ENCODE data around the gene CDYL. TPM values are rescaled to one million over a fixed set of nuclear protein-coding genes. Genes with fewer than 3 reads are reported as not detected.

CDYL gene
- total RNA-seq, 4 donors from 2014 or later: 27.7 to 37.0 (median 33.1) TPM

GRCh38 chr6:4844108-4844507 lies 67.9 kb downstream of the CDYL start:
- TF ChIP-seq, protein P1, sequence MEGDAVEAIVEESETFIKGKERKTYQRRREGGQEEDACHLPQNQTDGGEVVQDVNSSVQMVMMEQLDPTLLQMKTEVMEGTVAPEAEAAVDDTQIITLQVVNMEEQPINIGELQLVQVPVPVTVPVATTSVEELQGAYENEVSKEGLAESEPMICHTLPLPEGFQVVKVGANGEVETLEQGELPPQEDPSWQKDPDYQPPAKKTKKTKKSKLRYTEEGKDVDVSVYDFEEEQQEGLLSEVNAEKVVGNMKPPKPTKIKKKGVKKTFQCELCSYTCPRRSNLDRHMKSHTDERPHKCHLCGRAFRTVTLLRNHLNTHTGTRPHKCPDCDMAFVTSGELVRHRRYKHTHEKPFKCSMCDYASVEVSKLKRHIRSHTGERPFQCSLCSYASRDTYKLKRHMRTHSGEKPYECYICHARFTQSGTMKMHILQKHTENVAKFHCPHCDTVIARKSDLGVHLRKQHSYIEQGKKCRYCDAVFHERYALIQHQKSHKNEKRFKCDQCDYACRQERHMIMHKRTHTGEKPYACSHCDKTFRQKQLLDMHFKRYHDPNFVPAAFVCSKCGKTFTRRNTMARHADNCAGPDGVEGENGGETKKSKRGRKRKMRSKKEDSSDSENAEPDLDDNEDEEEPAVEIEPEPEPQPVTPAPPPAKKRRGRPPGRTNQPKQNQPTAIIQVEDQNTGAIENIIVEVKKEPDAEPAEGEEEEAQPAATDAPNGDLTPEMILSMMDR (IDR thresholded peaks at IDR 0.05; ENCODE audit: low read depth): no peak

GRCh38 chr6:4846387-4846786 lies 70.2 kb downstream of the CDYL start:
- TF ChIP-seq, protein P1 (IDR thresholded peaks at IDR 0.05; ENCODE audit: low read depth): no peak

DNA sequence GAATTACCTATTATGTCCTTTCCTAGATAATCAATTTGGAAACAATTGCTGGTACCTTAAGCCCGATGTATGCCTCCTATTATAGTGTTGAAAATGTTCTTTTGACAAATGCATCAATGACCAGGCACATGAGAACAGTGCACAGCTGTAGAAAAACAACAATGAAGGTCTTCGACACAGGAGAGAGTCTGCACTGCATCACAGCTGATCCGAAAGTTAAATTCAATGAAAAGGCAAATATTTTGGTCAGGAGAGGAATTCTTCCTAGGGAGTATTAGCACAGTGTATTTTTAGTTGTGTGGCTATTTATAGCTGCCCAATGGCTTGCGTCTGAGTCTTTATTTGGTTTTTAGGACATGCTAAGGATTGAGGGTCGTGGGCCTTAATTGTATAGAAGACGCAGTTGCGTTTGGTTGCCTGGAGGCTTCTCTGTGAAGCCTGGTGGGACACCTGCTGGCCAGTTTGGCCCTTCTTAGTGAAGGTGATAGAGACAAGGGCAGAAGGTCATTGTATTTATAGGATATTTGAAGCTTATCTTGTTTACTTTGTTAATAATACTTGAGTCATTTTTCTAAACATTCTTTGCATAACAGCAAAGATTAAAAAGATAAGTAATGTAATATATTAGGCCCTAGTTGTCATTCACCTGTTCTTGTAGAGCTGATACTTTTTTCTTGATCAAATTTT lies 72.3 kb downstream of the CDYL start:
- TF ChIP-seq, protein P1 (IDR thresholded peaks at IDR 0.05; ENCODE audit: low read depth): no peak

GRCh38 chr6:4849226-4850022 lies 73.2 kb downstream of the CDYL start:
- TF ChIP-seq, protein P1 (IDR thresholded peaks at IDR 0.05; ENCODE audit: low read depth): no peak

- TF ChIP-seq, protein P1 (IDR thresholded peaks at IDR 0.05; ENCODE audit: low read depth): no peak
Measured at GRCh38 chr6:4851035-4851434, 74.8 kb downstream of the CDYL start.

DNA sequence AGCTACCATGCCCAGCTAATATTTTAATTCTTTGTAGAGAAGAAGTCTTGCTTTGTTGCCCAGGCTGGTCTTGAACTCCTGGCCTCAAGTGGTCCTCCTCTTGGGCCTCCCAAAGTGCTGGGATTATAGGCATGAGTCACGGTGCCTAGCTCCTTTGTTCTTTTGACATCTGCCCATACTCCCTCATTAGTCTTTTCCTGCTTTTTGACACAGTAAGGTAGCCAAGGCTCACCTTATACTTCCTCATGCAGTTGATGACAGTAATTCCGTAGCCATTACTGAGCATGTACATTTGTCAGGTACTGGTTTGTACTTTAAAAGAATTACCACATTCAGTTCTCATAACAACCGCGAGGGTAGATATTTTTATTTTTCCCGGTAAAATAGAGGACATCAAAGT lies 76.7 kb downstream of the CDYL start:
- TF ChIP-seq, protein P1 (IDR thresholded peaks at IDR 0.05; ENCODE audit: low read depth): no peak

- TF ChIP-seq, protein P1 (IDR thresholded peaks at IDR 0.05; ENCODE audit: low read depth): no peak
Measured at GRCh38 chr6:4853349-4853748, 77.1 kb downstream of the CDYL start.

Measured in subcutaneous adipose tissue (tissue), 4 donors.